Lower lobe of right lung (tissue), 2 donors: Measurements from ENCODE around the gene ACTL10. TPM values are rescaled to one million over a fixed set of nuclear protein-coding genes. Genes with fewer than 3 reads are reported as not detected.
A peak's percentile ranks its signal among the peaks of the same experiment; 100 is the strongest.

ENCODE experiments used
- ATAC-seq, 2 donors: fragments of 200-7000 bp; cut with Tn5 transposase; one replicate each; pipeline ENCODE4 v1.9.1; 2020 to 2022; ENCODE audit warnings: mild to moderate bottlenecking in 2 of 2, moderate library complexity in 2 of 2
- DNase-seq: peaks from one replicate; pipeline ENCODE4 v3.0.0-alpha.2; 2020
- H3K27ac ChIP-seq: fragments of 200-600 bp; one replicate; pipeline ENCODE4 v1.8.0; 2022
- H3K27me3 ChIP-seq: fragments of 200-600 bp; one replicate; pipeline ENCODE4 v1.8.0; 2022; ENCODE audit warnings: low read depth
- H3K36me3 ChIP-seq: fragments of 200-600 bp; one replicate; pipeline ENCODE4 v1.8.0; 2022; ENCODE audit warnings: mild to moderate bottlenecking
- H3K4me1 ChIP-seq: fragments of 200-600 bp; one replicate; pipeline ENCODE4 v1.8.0; 2022
- H3K4me3 ChIP-seq: fragments of 200-600 bp; one replicate; pipeline ENCODE4 v1.8.0; 2022; ENCODE audit warnings: mild to moderate bottlenecking
- H3K9me3 ChIP-seq: fragments of 200-600 bp; one replicate; pipeline ENCODE4 v1.8.0; 2022
- intact Hi-C: fragments of 100-400 bp; cut with DNase I; formaldehyde crosslinking; loops from one replicate; pipeline ENCODE4 v1.11.0; 2022
- total RNA-seq: library from RNA; stranded (reverse); fragmentation: NEBNext Ultra II Directional; extraction: Animal tissue kit (Norgen Biotek cat#: 25700); gene quantifications from one replicate; pipeline ENCODE4 v1.2.1, GENCODE V29; 2021
- TF ChIP-seq, protein P1 (sequence below): fragments of 200-600 bp; IDR thresholded peaks from one replicate; pipeline ENCODE4 v1.8.0; 2022; ENCODE audit warnings: antibody characterized with exemption, mild to moderate bottlenecking
- donor health status: DM: no; HTN: yes; CAD: no; lungs with severe emphysema.

ACTL10 gene
- total RNA-seq, 1 donor from 2014 or later, result 1.3 TPM

DNA sequence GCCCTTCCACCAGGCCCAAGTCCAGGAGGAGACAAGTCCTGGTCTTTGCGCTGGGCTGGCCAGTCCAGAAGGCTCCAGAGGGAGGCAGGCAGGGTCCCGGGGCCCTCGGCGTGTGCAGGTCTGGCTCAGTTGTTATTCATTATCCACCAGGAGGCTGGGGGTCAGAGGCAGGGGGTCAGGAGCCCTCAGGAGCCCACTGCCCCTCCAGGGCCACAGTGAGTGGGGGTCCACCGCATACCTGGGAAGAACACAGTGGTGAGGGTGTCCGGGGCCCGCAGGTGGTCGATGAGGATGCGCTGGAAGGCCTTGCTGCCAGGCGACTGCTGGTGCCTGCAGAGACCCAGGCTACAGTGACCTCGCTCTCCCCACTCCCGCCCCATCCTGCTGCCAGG lies 9.0 kb upstream of the ACTL10 start:
- H3K4me1 ChIP-seq, result peaks cover 15% of the 10 kb centered on the region
- ATAC-seq (no peak), DNase-seq (no peak)
- intact Hi-C loops, result no loop called here
- no peaks in the 10 kb centered on the region for H3K27me3 ChIP-seq
- H3K9me3 ChIP-seq, result no peaks in the 10 kb centered on the region
- no peak overlapping the region for H3K4me3 ChIP-seq
- TF ChIP-seq, protein P1, sequence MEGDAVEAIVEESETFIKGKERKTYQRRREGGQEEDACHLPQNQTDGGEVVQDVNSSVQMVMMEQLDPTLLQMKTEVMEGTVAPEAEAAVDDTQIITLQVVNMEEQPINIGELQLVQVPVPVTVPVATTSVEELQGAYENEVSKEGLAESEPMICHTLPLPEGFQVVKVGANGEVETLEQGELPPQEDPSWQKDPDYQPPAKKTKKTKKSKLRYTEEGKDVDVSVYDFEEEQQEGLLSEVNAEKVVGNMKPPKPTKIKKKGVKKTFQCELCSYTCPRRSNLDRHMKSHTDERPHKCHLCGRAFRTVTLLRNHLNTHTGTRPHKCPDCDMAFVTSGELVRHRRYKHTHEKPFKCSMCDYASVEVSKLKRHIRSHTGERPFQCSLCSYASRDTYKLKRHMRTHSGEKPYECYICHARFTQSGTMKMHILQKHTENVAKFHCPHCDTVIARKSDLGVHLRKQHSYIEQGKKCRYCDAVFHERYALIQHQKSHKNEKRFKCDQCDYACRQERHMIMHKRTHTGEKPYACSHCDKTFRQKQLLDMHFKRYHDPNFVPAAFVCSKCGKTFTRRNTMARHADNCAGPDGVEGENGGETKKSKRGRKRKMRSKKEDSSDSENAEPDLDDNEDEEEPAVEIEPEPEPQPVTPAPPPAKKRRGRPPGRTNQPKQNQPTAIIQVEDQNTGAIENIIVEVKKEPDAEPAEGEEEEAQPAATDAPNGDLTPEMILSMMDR, result no peak
- H3K27ac ChIP-seq, result no peak overlapping the region
- peaks cover 24% of the 10 kb centered on the region for H3K36me3 ChIP-seq

DNA sequence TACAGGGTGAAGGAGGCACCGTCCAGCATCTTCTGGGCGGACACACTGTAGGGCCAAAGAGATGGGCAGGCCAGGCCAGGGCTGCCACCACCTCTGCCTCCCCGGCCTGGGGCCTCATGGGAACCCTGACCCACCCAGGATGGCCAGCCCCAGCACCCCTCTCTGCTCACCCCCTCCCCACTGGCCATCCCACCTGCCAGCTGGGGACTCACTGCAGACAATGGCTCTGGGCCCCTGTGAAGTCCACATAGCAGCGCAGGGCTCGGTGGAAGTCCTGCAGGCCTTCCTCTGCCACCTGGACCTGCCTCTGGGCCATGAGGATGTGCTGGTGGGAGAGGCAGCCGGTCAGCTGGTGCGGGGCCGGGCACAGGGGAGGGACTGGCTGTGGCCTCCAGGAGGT lies 8.2 kb upstream of the ACTL10 start:
- Histone ChIP-seq H3K27me3 (no peaks in the 10 kb centered on the region), H3K4me1 (peaks cover 13% of the 10 kb centered on the region), H3K36me3 (peaks cover 24% of the 10 kb centered on the region), H3K9me3 (no peaks in the 10 kb centered on the region), H3K4me3 (no peak overlapping the region), H3K27ac (no peak overlapping the region)
- TF ChIP-seq, protein P1, result no peak
- ATAC-seq (no peak), DNase-seq (no peak)
- intact Hi-C loops, result no loop called here

DNA sequence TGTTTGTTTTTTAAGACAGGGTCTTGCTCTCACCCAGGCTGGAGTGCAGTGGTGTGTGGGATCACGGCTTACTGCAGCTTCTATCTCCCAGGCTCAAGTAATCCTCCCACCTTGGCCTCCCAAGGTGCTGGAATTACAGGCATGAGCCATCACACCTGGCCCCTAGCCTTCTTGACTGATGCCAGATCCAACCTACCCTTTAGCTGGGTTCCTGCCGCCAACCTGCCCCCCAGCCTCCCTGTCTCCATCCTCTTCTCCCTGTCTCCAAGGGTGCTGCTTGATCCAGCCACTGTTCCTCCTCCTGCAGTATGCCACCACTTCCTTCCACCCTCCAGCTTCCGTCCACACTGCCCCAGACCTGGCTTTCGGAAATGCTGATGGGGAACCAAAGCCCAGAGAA lies 7.8 kb upstream of the ACTL10 start:
- H3K27me3 ChIP-seq, result no peaks in the 10 kb centered on the region
- H3K4me1 ChIP-seq, result peaks cover 10% of the 10 kb centered on the region
- H3K36me3 ChIP-seq, result peaks cover 24% of the 10 kb centered on the region
- no peaks in the 10 kb centered on the region for H3K9me3 ChIP-seq
- no peak overlapping the region for H3K27ac ChIP-seq
- DNase-seq (peak; percentile 14), ATAC-seq (no peak)
- no peak overlapping the region for H3K4me3 ChIP-seq
- intact Hi-C loops, result no loop called here
- TF ChIP-seq, protein P1, result no peak

GRCh38 chr20:33659341-33660034 lies 7.3 kb upstream of the ACTL10 start:
- Histone ChIP-seq H3K36me3 (peaks cover 24% of the 10 kb centered on the region), H3K4me3 (no peak overlapping the region), H3K27me3 (no peaks in the 10 kb centered on the region), H3K27ac (no peak overlapping the region), H3K9me3 (no peaks in the 10 kb centered on the region), H3K4me1 (peaks cover 16% of the 10 kb centered on the region)
- TF ChIP-seq, protein P1, result no peak
- intact Hi-C loops, result no loop called here
- ATAC-seq, result no peak
- DNase-seq, result peak; percentile 37

- H3K4me1 ChIP-seq, result peaks cover 19% of the 10 kb centered on the region
- H3K27ac ChIP-seq, result no peak overlapping the region
- TF ChIP-seq, protein P1, result no peak
- H3K4me3 ChIP-seq, result no peak overlapping the region
- no peaks in the 10 kb centered on the region for H3K9me3 ChIP-seq
- no peaks in the 10 kb centered on the region for H3K27me3 ChIP-seq
- peak; percentile 42 for DNase-seq
- H3K36me3 ChIP-seq, result peaks cover 24% of the 10 kb centered on the region
- intact Hi-C loops, result no loop called here
- no peak for ATAC-seq
Measured at GRCh38 chr20:33660035-33660684, 6.6 kb upstream of the ACTL10 start.
